Measurements from ENCODE around the gene FLNC. TPM values are rescaled to one million over a fixed set of nuclear protein-coding genes. Genes with fewer than 3 reads are reported as not detected.
A peak's percentile ranks its signal among the peaks of the same experiment; 100 is the strongest.

The FLNC gene
- total and polyA plus RNA-seq, 9 of the 15 experiments (the other 6 are each of a cell fraction or from before 2014, with no cell fraction given), result 0.90 to 155 (median 28.8) TPM

DNA sequence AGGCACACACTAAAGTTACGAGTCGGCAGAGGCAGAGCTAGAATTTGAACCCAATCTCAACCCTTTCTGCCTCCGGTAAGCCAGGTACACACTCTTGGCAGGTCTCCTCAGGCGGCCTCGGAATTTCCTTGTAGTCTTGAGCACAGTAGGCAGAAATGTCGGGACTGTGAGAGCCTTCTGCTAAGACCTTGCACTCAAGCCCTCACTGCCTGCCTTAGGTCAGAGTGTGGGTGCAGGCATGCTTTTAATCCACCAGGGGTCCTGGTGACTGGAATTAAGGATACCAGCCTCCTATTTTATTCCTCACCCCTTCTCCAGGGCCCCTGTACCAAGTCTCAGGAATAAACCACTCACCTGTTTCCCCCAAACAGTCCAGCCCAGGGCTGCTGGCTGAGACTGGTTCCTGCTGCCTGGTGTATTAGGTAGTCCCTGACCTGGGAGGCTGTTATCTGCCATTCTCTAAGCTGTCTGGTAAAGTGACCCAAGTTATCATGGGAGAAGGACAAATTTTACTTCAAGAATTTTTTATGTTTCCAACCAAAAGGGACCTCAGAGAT lies 33.3 kb downstream of the FLNC start (continued):
- TF ChIP-seq GATAD2A (IDR thresholded peaks at IDR 0.05), result peak; percentile 63; the same call in 1 of the 2 replicates
- TF ChIP-seq JUND (IDR thresholded peaks at IDR 0.05; ENCODE audit: borderline replicate concordance, low read depth, low read length), result no peak
- no peak for TF ChIP-seq JUND (tag; IDR thresholded peaks at IDR 0.05; ENCODE audit: borderline replicate concordance, low read depth, low read length)
- TF ChIP-seq, protein P1, sequence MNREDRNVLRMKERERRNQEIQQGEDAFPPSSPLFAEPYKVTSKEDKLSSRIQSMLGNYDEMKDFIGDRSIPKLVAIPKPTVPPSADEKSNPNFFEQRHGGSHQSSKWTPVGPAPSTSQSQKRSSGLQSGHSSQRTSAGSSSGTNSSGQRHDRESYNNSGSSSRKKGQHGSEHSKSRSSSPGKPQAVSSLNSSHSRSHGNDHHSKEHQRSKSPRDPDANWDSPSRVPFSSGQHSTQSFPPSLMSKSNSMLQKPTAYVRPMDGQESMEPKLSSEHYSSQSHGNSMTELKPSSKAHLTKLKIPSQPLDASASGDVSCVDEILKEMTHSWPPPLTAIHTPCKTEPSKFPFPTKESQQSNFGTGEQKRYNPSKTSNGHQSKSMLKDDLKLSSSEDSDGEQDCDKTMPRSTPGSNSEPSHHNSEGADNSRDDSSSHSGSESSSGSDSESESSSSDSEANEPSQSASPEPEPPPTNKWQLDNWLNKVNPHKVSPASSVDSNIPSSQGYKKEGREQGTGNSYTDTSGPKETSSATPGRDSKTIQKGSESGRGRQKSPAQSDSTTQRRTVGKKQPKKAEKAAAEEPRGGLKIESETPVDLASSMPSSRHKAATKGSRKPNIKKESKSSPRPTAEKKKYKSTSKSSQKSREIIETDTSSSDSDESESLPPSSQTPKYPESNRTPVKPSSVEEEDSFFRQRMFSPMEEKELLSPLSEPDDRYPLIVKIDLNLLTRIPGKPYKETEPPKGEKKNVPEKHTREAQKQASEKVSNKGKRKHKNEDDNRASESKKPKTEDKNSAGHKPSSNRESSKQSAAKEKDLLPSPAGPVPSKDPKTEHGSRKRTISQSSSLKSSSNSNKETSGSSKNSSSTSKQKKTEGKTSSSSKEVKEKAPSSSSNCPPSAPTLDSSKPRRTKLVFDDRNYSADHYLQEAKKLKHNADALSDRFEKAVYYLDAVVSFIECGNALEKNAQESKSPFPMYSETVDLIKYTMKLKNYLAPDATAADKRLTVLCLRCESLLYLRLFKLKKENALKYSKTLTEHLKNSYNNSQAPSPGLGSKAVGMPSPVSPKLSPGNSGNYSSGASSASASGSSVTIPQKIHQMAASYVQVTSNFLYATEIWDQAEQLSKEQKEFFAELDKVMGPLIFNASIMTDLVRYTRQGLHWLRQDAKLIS (CRISPR knock-in tag; IDR thresholded peaks at IDR 0.05), result peak; percentile 92; the same call in 1 of the 2 replicates
- no peak for TF ChIP-seq RNF2 (IDR thresholded peaks at IDR 0.05)
- TF ChIP-seq NCOA2 (IDR thresholded peaks at IDR 0.05; ENCODE audit: partially characterized antibody in 2 of 2), result no peak
- TF ChIP-seq, protein P2, sequence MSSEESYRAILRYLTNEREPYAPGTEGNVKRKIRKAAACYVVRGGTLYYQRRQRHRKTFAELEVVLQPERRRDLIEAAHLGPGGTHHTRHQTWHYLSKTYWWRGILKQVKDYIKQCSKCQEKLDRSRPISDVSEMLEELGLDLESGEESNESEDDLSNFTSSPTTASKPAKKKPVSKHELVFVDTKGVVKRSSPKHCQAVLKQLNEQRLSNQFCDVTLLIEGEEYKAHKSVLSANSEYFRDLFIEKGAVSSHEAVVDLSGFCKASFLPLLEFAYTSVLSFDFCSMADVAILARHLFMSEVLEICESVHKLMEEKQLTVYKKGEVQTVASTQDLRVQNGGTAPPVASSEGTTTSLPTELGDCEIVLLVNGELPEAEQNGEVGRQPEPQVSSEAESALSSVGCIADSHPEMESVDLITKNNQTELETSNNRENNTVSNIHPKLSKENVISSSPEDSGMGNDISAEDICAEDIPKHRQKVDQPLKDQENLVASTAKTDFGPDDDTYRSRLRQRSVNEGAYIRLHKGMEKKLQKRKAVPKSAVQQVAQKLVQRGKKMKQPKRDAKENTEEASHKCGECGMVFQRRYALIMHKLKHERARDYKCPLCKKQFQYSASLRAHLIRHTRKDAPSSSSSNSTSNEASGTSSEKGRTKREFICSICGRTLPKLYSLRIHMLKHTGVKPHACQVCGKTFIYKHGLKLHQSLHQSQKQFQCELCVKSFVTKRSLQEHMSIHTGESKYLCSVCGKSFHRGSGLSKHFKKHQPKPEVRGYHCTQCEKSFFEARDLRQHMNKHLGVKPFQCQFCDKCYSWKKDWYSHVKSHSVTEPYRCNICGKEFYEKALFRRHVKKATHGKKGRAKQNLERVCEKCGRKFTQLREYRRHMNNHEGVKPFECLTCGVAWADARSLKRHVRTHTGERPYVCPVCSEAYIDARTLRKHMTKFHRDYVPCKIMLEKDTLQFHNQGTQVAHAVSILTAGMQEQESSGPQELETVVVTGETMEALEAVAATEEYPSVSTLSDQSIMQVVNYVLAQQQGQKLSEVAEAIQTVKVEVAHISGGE (CRISPR knock-in tag; IDR thresholded peaks at IDR 0.05), result no peak
- TF ChIP-seq NR2C2 (CRISPR knock-in tag; IDR thresholded peaks at IDR 0.05), result 0 out of 2 replicates have a peak, but pooled peaks have one; percentile 32
- TF ChIP-seq NR2C2 (tag; IDR thresholded peaks at IDR 0.05), result peak; percentile 14
- TF ChIP-seq RHOXF2B (CRISPR knock-in tag; conservative IDR thresholded peaks at IDR 0.05), result no peak
- peak; percentile 27; the same call in 1 of the 2 replicates for TF ChIP-seq MYC (IDR thresholded peaks at IDR 0.05; ENCODE audit: low read depth, low read length)
- TF ChIP-seq MYC (CRISPR knock-in tag; IDR thresholded peaks at IDR 0.05; ENCODE audit: borderline replicate concordance, low read depth), result no peak
- TF ChIP-seq, protein P3, sequence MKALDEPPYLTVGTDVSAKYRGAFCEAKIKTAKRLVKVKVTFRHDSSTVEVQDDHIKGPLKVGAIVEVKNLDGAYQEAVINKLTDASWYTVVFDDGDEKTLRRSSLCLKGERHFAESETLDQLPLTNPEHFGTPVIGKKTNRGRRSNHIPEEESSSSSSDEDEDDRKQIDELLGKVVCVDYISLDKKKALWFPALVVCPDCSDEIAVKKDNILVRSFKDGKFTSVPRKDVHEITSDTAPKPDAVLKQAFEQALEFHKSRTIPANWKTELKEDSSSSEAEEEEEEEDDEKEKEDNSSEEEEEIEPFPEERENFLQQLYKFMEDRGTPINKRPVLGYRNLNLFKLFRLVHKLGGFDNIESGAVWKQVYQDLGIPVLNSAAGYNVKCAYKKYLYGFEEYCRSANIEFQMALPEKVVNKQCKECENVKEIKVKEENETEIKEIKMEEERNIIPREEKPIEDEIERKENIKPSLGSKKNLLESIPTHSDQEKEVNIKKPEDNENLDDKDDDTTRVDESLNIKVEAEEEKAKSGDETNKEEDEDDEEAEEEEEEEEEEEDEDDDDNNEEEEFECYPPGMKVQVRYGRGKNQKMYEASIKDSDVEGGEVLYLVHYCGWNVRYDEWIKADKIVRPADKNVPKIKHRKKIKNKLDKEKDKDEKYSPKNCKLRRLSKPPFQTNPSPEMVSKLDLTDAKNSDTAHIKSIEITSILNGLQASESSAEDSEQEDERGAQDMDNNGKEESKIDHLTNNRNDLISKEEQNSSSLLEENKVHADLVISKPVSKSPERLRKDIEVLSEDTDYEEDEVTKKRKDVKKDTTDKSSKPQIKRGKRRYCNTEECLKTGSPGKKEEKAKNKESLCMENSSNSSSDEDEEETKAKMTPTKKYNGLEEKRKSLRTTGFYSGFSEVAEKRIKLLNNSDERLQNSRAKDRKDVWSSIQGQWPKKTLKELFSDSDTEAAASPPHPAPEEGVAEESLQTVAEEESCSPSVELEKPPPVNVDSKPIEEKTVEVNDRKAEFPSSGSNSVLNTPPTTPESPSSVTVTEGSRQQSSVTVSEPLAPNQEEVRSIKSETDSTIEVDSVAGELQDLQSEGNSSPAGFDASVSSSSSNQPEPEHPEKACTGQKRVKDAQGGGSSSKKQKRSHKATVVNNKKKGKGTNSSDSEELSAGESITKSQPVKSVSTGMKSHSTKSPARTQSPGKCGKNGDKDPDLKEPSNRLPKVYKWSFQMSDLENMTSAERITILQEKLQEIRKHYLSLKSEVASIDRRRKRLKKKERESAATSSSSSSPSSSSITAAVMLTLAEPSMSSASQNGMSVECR (CRISPR knock-in tag; IDR thresholded peaks at IDR 0.05), result peak; percentile 12; the same call in 1 of the 2 replicates
- no peak for TF ChIP-seq TAF9B (IDR thresholded peaks at IDR 0.05; ENCODE audit: partially characterized antibody)
- 0 out of 2 replicates have a peak, but pooled peaks have one; percentile 17 for TF ChIP-seq ESRRA (IDR thresholded peaks at IDR 0.05; ENCODE audit: borderline replicate concordance, low read depth)
- 0 out of 2 replicates have a peak, but pooled peaks have one; percentile 39 for TF ChIP-seq FOXP1 (CRISPR knock-in tag; IDR thresholded peaks at IDR 0.05)
